SK-N-SH (cell line): ENCODE measurements around the gene FBN2. TPM values are rescaled to one million over a fixed set of nuclear protein-coding genes. Genes with fewer than 3 reads are reported as not detected.

Experiments
- CTCF ChIA-PET: fragments of 300-600, 350-600 bp; formaldehyde crosslinking; extraction: SDS; loops from one replicate; lab custom pipeline; 2021; lab: Yijun Ruan, JAX
- POLR2A ChIA-PET: fragments of 350-600 bp; sonication (Branson Sonifier 250); formaldehyde crosslinking; extraction: SDS; loops from one replicate; lab custom pipeline; 2020; ENCODE audit warnings: antibody characterized with exemption, inconsistent platforms; lab: Yijun Ruan, JAX
- DNase-seq: peaks from one replicate; pipeline ENCODE4 v3.0.0; 2012
- H2AFZ ChIP-seq: fragments of 200-600 bp; sonication (generic); 2 replicates; pipeline ENCODE4 v1.8.1; 2016; ENCODE audit warnings: antibody characterized with exemption, mild to moderate bottlenecking, low read depth
- H3F3A ChIP-seq: fragments of 200-600 bp; sonication (generic); replicated peaks from 2 replicates; pipeline ENCODE3; 2016; ENCODE audit warnings: antibody characterized with exemption, mild to moderate bottlenecking; ENCODE audit not compliant: insufficient read depth
- H3K27ac ChIP-seq, 2 experiments: fragments of 200-500 bp in 1 of 2; fragments of 200-600 bp in 1 of 2; sonication (Bioruptor generic) in 1 of 2; sonication (generic), shearing (Covaris generic) in 1 of 2; 2 replicates each; pipeline versions ENCODE4 v1.5.1 to v1.6.1; 2014 to 2016; ENCODE audit warnings: low read depth in 2 of 2, inconsistent platforms in 1 of 2, low read length in 1 of 2, mild to moderate bottlenecking in 1 of 2, mixed read lengths in 1 of 2
- H3K27me3 ChIP-seq: fragments of 200-600 bp; sonication (generic), shearing (Covaris generic); 2 replicates; pipeline ENCODE4 v1.6.1; 2016; ENCODE audit warnings: mixed run types; ENCODE audit not compliant: insufficient read depth
- H3K36me3 ChIP-seq, 2 experiments: fragments of 200-500 bp in 1 of 2; fragments of 200-600 bp in 1 of 2; sonication (Bioruptor generic) in 1 of 2; sonication (generic) in 1 of 2; replicated peaks in 1 of 2; 2 replicates each; pipeline versions ENCODE3 to v1.5.1; 2014 to 2016; ENCODE audit warnings: low read length in 1 of 2, mild to moderate bottlenecking in 1 of 2; ENCODE audit not compliant: insufficient read depth in 2 of 2, control insufficient read depth in 1 of 2
- H3K4me1 ChIP-seq, 2 experiments: fragments of 200-500 bp in 1 of 2; fragments of 200-600 bp in 1 of 2; sonication (Bioruptor generic) in 1 of 2; sonication (generic), shearing (Covaris generic) in 1 of 2; 2 replicates each; pipeline versions ENCODE4 v1.5.1 to v1.6.1; 2014 to 2016; ENCODE audit warnings: low read depth in 1 of 2, low read length in 1 of 2, mixed run types in 1 of 2; ENCODE audit not compliant: insufficient read depth in 2 of 2, control insufficient read depth in 1 of 2
- H3K4me2 ChIP-seq: fragments of 200-600 bp; sonication (generic), shearing (Covaris generic); 2 replicates; pipeline ENCODE4 v1.6.1; 2017; ENCODE audit warnings: mixed run types
- H3K4me3 ChIP-seq, 2 experiments: fragments of 200-500 bp in 1 of 2; fragments of 200-600 bp in 1 of 2; sonication (Bioruptor generic) in 1 of 2; sonication (generic), shearing (Covaris generic) in 1 of 2; 2 replicates each; pipeline versions ENCODE4 v1.5.1 to v1.8.1; 2014 to 2016; ENCODE audit warnings: low read depth in 2 of 2, inconsistent platforms in 1 of 2, low read length in 1 of 2, mild to moderate bottlenecking in 1 of 2, mixed read lengths in 1 of 2, moderate library complexity in 1 of 2
- H3K79me2 ChIP-seq: fragments of 200-600 bp; sonication (generic); 2 replicates; pipeline ENCODE4 v1.8.1; 2017; ENCODE audit warnings: mild to moderate bottlenecking; ENCODE audit not compliant: insufficient read depth
- H3K9ac ChIP-seq: fragments of 200-600 bp; sonication (generic); 2 replicates; pipeline ENCODE4 v1.6.1; 2017; ENCODE audit warnings: mixed run types
- H3K9me2 ChIP-seq: fragments of 200-600 bp; sonication (generic); 2 replicates; pipeline ENCODE4 v1.6.1; 2017; ENCODE audit warnings: mixed run types
- H3K9me3 ChIP-seq: fragments of 200-600 bp; sonication (generic); 2 replicates; pipeline ENCODE4 v1.6.1; 2017; ENCODE audit warnings: mixed run types, mild to moderate bottlenecking, moderate library complexity
- H4K20me1 ChIP-seq: fragments of 200-600 bp; sonication (generic); 2 replicates; pipeline ENCODE4 v1.6.1; 2017; ENCODE audit warnings: mild to moderate bottlenecking, mixed run types; ENCODE audit not compliant: insufficient read depth
- ELF1 ChIP-seq: IDR thresholded peaks from 2 replicates; pipeline ENCODE4 v1.4.0; 2012
- EP300 ChIP-seq, 2 experiments: IDR thresholded peaks; 2 replicates each; pipeline versions ENCODE4 v1.4.0 to v1.6.1; 2012; ENCODE audit warnings: borderline replicate concordance in 1 of 2, low read depth in 1 of 2, low read length in 1 of 2
- EZH2phosphoT487 ChIP-seq: fragments of 200-600 bp; sonication (generic); IDR thresholded peaks from 2 replicates; pipeline ENCODE4 v1.6.1; 2017; ENCODE audit warnings: low read depth, mixed run types, mild to moderate bottlenecking, antibody characterized with exemption, moderate library complexity, borderline replicate concordance
- GABPA ChIP-seq: IDR thresholded peaks from 2 replicates; pipeline ENCODE4 v1.4.0; 2012; ENCODE audit warnings: low read depth, mild to moderate bottlenecking
- GATA2 ChIP-seq: sonication (generic); formaldehyde crosslinking; IDR thresholded peaks from 2 replicates; pipeline ENCODE4 v1.5.0; 2020; ENCODE audit warnings: mild to moderate bottlenecking, missing genetic modification reagents
- IRF3 ChIP-seq: fragments of 150-350 bp; IDR thresholded peaks from 2 replicates; pipeline ENCODE4 v1.6.1; 2016; ENCODE audit warnings: mild to moderate bottlenecking, low read depth, low read length
- JUND ChIP-seq: IDR thresholded peaks from 2 replicates; pipeline ENCODE4 v1.4.0; 2012
- NFIC ChIP-seq: IDR thresholded peaks from 2 replicates; pipeline ENCODE4 v1.4.0; 2012; ENCODE audit warnings: borderline replicate concordance
- RXRA ChIP-seq: IDR thresholded peaks from 2 replicates; pipeline ENCODE4 v1.4.0; 2012; ENCODE audit warnings: low read depth, mild to moderate bottlenecking, borderline replicate concordance
- SMC3 ChIP-seq: IDR thresholded peaks from 2 replicates; pipeline ENCODE4 v1.6.1; 2012; ENCODE audit warnings: low read depth, low read length, improper control_type of control experiment
- TCF12 ChIP-seq: IDR thresholded peaks from 2 replicates; pipeline ENCODE4 v1.4.0; 2012
- TEAD4 ChIP-seq: IDR thresholded peaks from 2 replicates; pipeline ENCODE4 v1.4.0; 2012; ENCODE audit warnings: mild to moderate bottlenecking, borderline replicate concordance; ENCODE audit not compliant: insufficient read depth
- USF1 ChIP-seq: IDR thresholded peaks from 2 replicates; pipeline ENCODE4 v1.4.0; 2012; ENCODE audit warnings: low read depth, borderline replicate concordance
- ZBTB33 ChIP-seq: IDR thresholded peaks from 2 replicates; pipeline ENCODE4 v1.4.0; 2012; ENCODE audit warnings: low read depth, borderline replicate concordance
- WGBS: methylation state at CpG from one replicate; pipeline ENCODE4 v1.1.6; 2017; ENCODE audit warnings: low lambda C conversion rate; 5-methylcytosine and 5-hydroxymethylcytosine counted together
- polyA plus RNA-seq, 3 experiments: library from polyadenylated mRNA; depleted of rRNA; stranded (reverse); fragments of >200 nt; gene quantifications; 2 replicates each; pipeline ENCODE4 v1.2.3, GENCODE V29; 2012

Gene FBN2
- polyA plus RNA-seq, 1 of the 3 experiments (the other 2 are of a cell fraction) = 2.2 TPM

- TF ChIP-seq IRF3 = no peak
- no peak for TF ChIP-seq EP300 (IDR thresholded peaks at IDR 0.05; ENCODE audit: borderline replicate concordance in 1 of 2, low read depth in 1 of 2, low read length in 1 of 2)
- no peak for TF ChIP-seq ELF1
- no peak for TF ChIP-seq EZH2phosphoT487
- TF ChIP-seq ZBTB33 = no peak
- no peak for TF ChIP-seq TEAD4
- no peak for TF ChIP-seq TCF12
- TF ChIP-seq RXRA = no peak
- TF ChIP-seq NFIC = no peak
- no peak for TF ChIP-seq GATA2 (CRISPR knock-in tag)
Measured at GRCh38 chr5:128399111-128399510, 138.9 kb downstream of the FBN2 start (continued).

- H3K27me3 ChIP-seq = peaks cover 7% of the 10 kb centered on the region; the same call in 1 of the 2 replicates
- H3F3A ChIP-seq = no peaks in the 10 kb centered on the region
- 10% methylated on average over 2 of the region's 2 CpGs for WGBS
- no peak overlapping the region for H3K4me2 ChIP-seq
- no peak overlapping the region for H3K9ac ChIP-seq
- CTCF ChIA-PET = interaction anchor here (1.4 kb wide), 1 partner anchor 16 kb away, joined by 5 read pairs; no protein-coding TSS in a partner anchor
- no peaks in the 10 kb centered on the region for H4K20me1 ChIP-seq
- no peaks in the 10 kb centered on the region; a peak in 1 of 4 replicates for H3K4me1 ChIP-seq
- no peaks in the 10 kb centered on the region for H3K36me3 ChIP-seq
- no peak overlapping the region for H3K4me3 ChIP-seq
- no peak for TF ChIP-seq GABPA
- TF ChIP-seq SMC3 = no peak
- no peak for TF ChIP-seq USF1
- no peak for TF ChIP-seq ELF1
- TF ChIP-seq JUND = no peak
- DNase-seq = no peak
- no peaks in the 10 kb centered on the region for H3K79me2 ChIP-seq
- H3K9me3 ChIP-seq = no peaks in the 10 kb centered on the region
- no peak overlapping the region for H3K27ac ChIP-seq
- POLR2A ChIA-PET = no interaction called here
- no peaks in the 10 kb centered on the region for H3K9me2 ChIP-seq
- no peak overlapping the region for H2AFZ ChIP-seq
Measured at GRCh38 chr5:128397876-128398275, 140.2 kb downstream of the FBN2 start.
